Measurements from ENCODE around the gene GARIN6. TPM values are rescaled to one million over a fixed set of nuclear protein-coding genes. Genes with fewer than 3 reads are reported as not detected.

Gene GARIN6
- total RNA-seq, 1 experiment from 2014 or later = not detected

- ATAC-seq (no peak), DNase-seq (ENCODE audit: low spot score) (no peak)
- ChIA-PET CTCF (interaction anchor here (0.7 to 1.6 kb wide), 2 partner anchors 9 to 225 kb away, joined by 3 to 10 read pairs; no protein-coding TSS in a partner anchor), POLR2A (no interaction called here)
- Mint-ChIP-seq H3K4me1 (peaks cover 65% of the 10 kb centered on the region), H3K36me3 (no peaks in the 10 kb centered on the region), H3K27me3 (ENCODE audit: low read depth) (peaks cover 24% of the 10 kb centered on the region), H3K9me3 (peaks cover 12% of the 10 kb centered on the region), H3K27ac (no peak overlapping the region), H3K4me3 (no peak overlapping the region)
- no peak for TF ChIP-seq CREM (CRISPR knock-in tag; IDR thresholded peaks at IDR 0.05)
- no peak for TF ChIP-seq ZNF423 (CRISPR knock-in tag; IDR thresholded peaks at IDR 0.05)
- no peak for TF ChIP-seq NFE2L1 (CRISPR knock-in tag; IDR thresholded peaks at IDR 0.05)
- no peak for TF ChIP-seq MAX (CRISPR knock-in tag; IDR thresholded peaks at IDR 0.05)
- no peak for TF ChIP-seq SMAD3 (CRISPR knock-in tag; IDR thresholded peaks at IDR 0.05; ENCODE audit: borderline replicate concordance)
- no peak for TF ChIP-seq JUN (CRISPR knock-in tag; IDR thresholded peaks at IDR 0.05)
- TF ChIP-seq RELA (CRISPR knock-in tag; IDR thresholded peaks at IDR 0.05; ENCODE audit: borderline replicate concordance) = no peak
- no peak for TF ChIP-seq PRDM15 (CRISPR knock-in tag; IDR thresholded peaks at IDR 0.05)
- no peak for TF ChIP-seq JAZF1 (CRISPR knock-in tag; IDR thresholded peaks at IDR 0.05)
- TF ChIP-seq STAT6 (CRISPR knock-in tag; conservative IDR thresholded peaks at IDR 0.05; ENCODE audit: low read depth) = no peak
- TF ChIP-seq, protein P1, sequence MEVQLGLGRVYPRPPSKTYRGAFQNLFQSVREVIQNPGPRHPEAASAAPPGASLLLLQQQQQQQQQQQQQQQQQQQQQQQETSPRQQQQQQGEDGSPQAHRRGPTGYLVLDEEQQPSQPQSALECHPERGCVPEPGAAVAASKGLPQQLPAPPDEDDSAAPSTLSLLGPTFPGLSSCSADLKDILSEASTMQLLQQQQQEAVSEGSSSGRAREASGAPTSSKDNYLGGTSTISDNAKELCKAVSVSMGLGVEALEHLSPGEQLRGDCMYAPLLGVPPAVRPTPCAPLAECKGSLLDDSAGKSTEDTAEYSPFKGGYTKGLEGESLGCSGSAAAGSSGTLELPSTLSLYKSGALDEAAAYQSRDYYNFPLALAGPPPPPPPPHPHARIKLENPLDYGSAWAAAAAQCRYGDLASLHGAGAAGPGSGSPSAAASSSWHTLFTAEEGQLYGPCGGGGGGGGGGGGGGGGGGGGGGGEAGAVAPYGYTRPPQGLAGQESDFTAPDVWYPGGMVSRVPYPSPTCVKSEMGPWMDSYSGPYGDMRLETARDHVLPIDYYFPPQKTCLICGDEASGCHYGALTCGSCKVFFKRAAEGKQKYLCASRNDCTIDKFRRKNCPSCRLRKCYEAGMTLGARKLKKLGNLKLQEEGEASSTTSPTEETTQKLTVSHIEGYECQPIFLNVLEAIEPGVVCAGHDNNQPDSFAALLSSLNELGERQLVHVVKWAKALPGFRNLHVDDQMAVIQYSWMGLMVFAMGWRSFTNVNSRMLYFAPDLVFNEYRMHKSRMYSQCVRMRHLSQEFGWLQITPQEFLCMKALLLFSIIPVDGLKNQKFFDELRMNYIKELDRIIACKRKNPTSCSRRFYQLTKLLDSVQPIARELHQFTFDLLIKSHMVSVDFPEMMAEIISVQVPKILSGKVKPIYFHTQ (CRISPR knock-in tag; IDR thresholded peaks at IDR 0.05) = no peak
Measured at GRCh38 chr12:99611599-99611998, 36.0 kb upstream of the GARIN6 start.

GRCh38 chr12:99618657-99619056 lies 28.9 kb upstream of the GARIN6 start:
- POLR2A ChIA-PET = no interaction called here
- TF ChIP-seq, protein P1 (CRISPR knock-in tag; IDR thresholded peaks at IDR 0.05) = no peak
- no peak for TF ChIP-seq NFYB (CRISPR knock-in tag; conservative IDR thresholded peaks at IDR 0.05; ENCODE audit: low read depth)
- Mint-ChIP-seq H3K4me1 (peaks cover 13% of the 10 kb centered on the region), H3K27me3 (ENCODE audit: low read depth) (no peaks in the 10 kb centered on the region), H3K9me3 (peaks cover 17% of the 10 kb centered on the region), H3K36me3 (0 out of 2 replicates have a peak, but pooled peaks cover 2% of the 10 kb centered on the region), H3K4me3 (no peak overlapping the region), H3K27ac (no peak overlapping the region)
- CTCF ChIA-PET = interaction anchor here (1.2 kb wide), 1 partner anchor 47 kb away, joined by 3 read pairs; no protein-coding TSS in a partner anchor
- DNase-seq (ENCODE audit: low spot score) (no peak), ATAC-seq (no peak)
